Thoracic aorta (tissue), 2 donors: Measurements from ENCODE around the gene TGFBR2. TPM values are rescaled to one million over a fixed set of nuclear protein-coding genes. Genes with fewer than 3 reads are reported as not detected.

ENCODE experiments used
- ATAC-seq: fragments of 150-250 bp; one replicate; pipeline ENCODE4 v1.8.0; 2017; ENCODE audit warnings: low read depth; ENCODE audit not compliant: insufficient number of reproducible peaks, low FRiP score
- DNase-seq: peaks from one replicate; pipeline ENCODE4 v3.0.0-alpha.2; 2020; ENCODE audit warnings: low spot score
- H3K27ac ChIP-seq, 2 donors: fragments of 200-600 bp; sonication (generic); 1 replicate in 1 of 2; 2 replicates in 1 of 2; pipeline ENCODE4 v1.5.1; 2016; ENCODE audit warnings: mild to moderate bottlenecking in 2 of 2, moderate library complexity in 2 of 2
- H3K27me3 ChIP-seq: fragments of 200-600 bp; sonication (generic); replicated peaks from 2 replicates; pipeline ENCODE4 v1.6.0; 2016; ENCODE audit warnings: mild to moderate bottlenecking; ENCODE audit not compliant: insufficient read depth
- H3K36me3 ChIP-seq: fragments of 200-600 bp; sonication (generic); one replicate; pipeline ENCODE4 v1.5.1; 2016
- H3K4me1 ChIP-seq, 2 donors: fragments of 200-600 bp; sonication (generic); 1 replicate in 1 of 2; 2 replicates in 1 of 2; pipeline versions ENCODE4 v1.5.1 to v1.6.0; 2016; ENCODE audit warnings: low read depth in 2 of 2, mild to moderate bottlenecking in 1 of 2; ENCODE audit not compliant: control insufficient read depth in 1 of 2
- H3K4me3 ChIP-seq: fragments of 200-600 bp; sonication (generic); 2 replicates; pipeline ENCODE4 v1.5.1; 2016; ENCODE audit warnings: mild to moderate bottlenecking
- H3K9me3 ChIP-seq: fragments of 200-600 bp; sonication (generic); 2 replicates; pipeline ENCODE4 v1.5.1; 2016
- CTCF ChIP-seq: fragments of 200-600 bp; sonication (generic); IDR thresholded peaks from one replicate; pipeline ENCODE4 v1.5.1; 2019; ENCODE audit warnings: antibody characterized with exemption
- total RNA-seq, 2 donors: library from RNA; depleted of rRNA; stranded (reverse); fragments of >200 nt; gene quantifications; one replicate each; pipeline versions ENCODE4 v1.1.0 to v1.2.3, GENCODE V29; 2016

TGFBR2 gene
- total RNA-seq, 2 donors from 2014 or later: 250 to 355 TPM

DNA sequence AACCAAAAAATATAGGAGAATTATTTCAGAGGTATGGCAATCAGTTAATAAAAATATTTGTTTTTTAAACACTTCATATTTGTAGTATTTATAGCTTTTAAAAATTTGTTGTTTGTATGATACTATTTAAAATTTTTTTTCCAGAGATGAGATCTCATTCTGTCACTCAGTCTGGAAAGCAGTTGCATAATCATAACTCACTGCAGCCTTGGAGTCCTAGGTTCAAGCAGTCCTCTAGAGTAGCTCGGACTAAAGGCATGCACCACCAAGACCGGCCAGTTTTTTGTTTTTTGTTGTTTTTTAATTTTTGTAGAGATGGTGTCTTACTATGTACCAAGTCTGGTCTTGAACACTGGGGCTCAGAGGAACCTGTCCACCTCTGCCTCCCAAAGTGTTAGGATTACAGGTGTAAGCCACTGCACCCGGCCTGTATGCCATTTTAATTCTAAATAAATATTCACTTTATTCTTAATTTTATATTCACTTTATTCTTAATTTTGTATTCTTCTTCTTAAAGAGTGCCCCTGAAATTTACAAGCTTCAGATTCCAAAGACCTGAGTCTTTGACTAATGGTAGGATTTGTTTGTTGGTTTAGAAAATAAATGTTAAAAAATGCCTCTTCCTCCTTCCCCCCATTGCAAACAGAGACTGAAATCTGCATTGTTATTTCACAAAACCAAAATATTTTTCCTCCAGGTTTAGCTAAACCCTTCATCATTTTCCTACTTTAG lies 9.4 kb downstream of the TGFBR2 start:
- DNase-seq: no peak
- Histone ChIP-seq H3K9me3 (no peaks in the 10 kb centered on the region), H3K4me1 (peaks cover 77% of the 10 kb centered on the region in 2 donors), H3K36me3 (no peaks in the 10 kb centered on the region), H3K27me3 (no peaks in the 10 kb centered on the region), H3K27ac (no peak overlapping the region), H3K4me3 (no peak overlapping the region)
- ATAC-seq: no peak
- TF ChIP-seq CTCF: no peak

GRCh38 chr3:30616347-30617027 lies 10.1 kb downstream of the TGFBR2 start:
- DNase-seq (no peak), ATAC-seq (no peak)
- TF ChIP-seq CTCF: no peak
- no peaks in the 10 kb centered on the region for H3K27me3 ChIP-seq
- peak overlapping the region; percentile 0 for H3K4me3 ChIP-seq
- H3K27ac ChIP-seq: no peak overlapping the region
- H3K9me3 ChIP-seq: no peaks in the 10 kb centered on the region
- H3K36me3 ChIP-seq: no peaks in the 10 kb centered on the region
- peaks cover 72 to 74% of the 10 kb centered on the region in 2 donors for H3K4me1 ChIP-seq

GRCh38 chr3:30617069-30617468 lies 10.7 kb downstream of the TGFBR2 start:
- Histone ChIP-seq H3K4me3 (no peak overlapping the region), H3K27ac (no peak overlapping the region), H3K36me3 (no peaks in the 10 kb centered on the region), H3K4me1 (peaks cover 67 to 74% of the 10 kb centered on the region in 2 donors), H3K27me3 (no peaks in the 10 kb centered on the region), H3K9me3 (no peaks in the 10 kb centered on the region)
- DNase-seq (no peak), ATAC-seq (no peak)
- no peak for TF ChIP-seq CTCF

GRCh38 chr3:30617653-30618052 lies 11.3 kb downstream of the TGFBR2 start:
- no peak for DNase-seq
- H3K27ac ChIP-seq: peak overlapping the region in 1 of 2 donors; percentile 8
- no peaks in the 10 kb centered on the region for H3K9me3 ChIP-seq
- peaks cover 71 to 74% of the 10 kb centered on the region in 2 donors for H3K4me1 ChIP-seq
- no peak for TF ChIP-seq CTCF
- H3K36me3 ChIP-seq: no peaks in the 10 kb centered on the region
- no peak for ATAC-seq
- no peaks in the 10 kb centered on the region for H3K27me3 ChIP-seq
- H3K4me3 ChIP-seq: no peak overlapping the region

DNA sequence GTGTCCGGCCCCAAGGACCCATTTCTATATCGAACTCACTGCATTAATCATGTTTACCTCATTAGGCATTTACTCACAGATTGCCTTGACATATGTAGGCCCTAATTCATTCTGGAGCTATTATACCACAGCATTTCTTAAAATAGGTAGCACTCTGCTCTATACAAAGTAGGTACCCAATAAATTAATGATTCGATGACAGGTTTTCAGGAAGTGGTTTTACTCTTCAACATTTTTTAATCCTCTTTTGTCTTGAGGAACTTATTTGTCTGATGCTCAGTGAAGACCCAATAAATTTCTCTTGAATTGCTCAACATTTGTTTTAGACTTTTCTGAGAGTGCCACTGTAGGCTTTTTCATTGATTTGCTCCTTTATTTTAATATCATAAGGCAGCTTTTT lies 12.1 kb downstream of the TGFBR2 start:
- no peak overlapping the region for H3K27ac ChIP-seq
- H3K4me1 ChIP-seq: peaks cover 65 to 74% of the 10 kb centered on the region in 2 donors
- no peaks in the 10 kb centered on the region for H3K27me3 ChIP-seq
- no peaks in the 10 kb centered on the region for H3K9me3 ChIP-seq
- no peak overlapping the region for H3K4me3 ChIP-seq
- DNase-seq (no peak), ATAC-seq (no peak)
- peaks cover 3% of the 10 kb centered on the region for H3K36me3 ChIP-seq
- TF ChIP-seq CTCF: no peak
